Skin epidermis (tissue), 12 donors: ENCODE data around the gene NASP.
"Not testable (repeated sequence)": the region's sequence is repeated elsewhere in the genome, so short reads cannot be mapped to it uniquely, and the experiment has no call there.

Experiments
- H3K27ac ChIP-seq, 21 experiments: fragments of 200-600 bp; sonication (generic) in 11 of 21; one replicate each; pipeline ENCODE4 v1.5.0; 2020; ENCODE audit warnings: mild to moderate bottlenecking in 3 of 21, inconsistent platforms in 2 of 21, moderate library complexity in 2 of 21
- H3K4me3 ChIP-seq, 7 experiments: fragments of 200-600 bp; sonication (generic) in 2 of 7; one replicate each; pipeline ENCODE4 v1.5.0; 2020; ENCODE audit warnings: inconsistent platforms in 2 of 7, mild to moderate bottlenecking in 2 of 7, moderate library complexity in 1 of 7

The NASP gene

GRCh38 chr1:45568421-45568820 lies 15.4 kb upstream of the NASP start:
- Histone ChIP-seq H3K27ac (no peak overlapping the region), H3K4me3 (no peak overlapping the region)

GRCh38 chr1:45569571-45569961 lies 14.3 kb upstream of the NASP start:
- H3K4me3 ChIP-seq: no peak overlapping the region
- H3K27ac ChIP-seq: peak overlapping the region in 3 of 21 experiments; percentile 16 to 27 (median 23)

- Histone ChIP-seq H3K4me3 (no peak overlapping the region), H3K27ac (peak overlapping the region in 3 of 21 experiments; percentile 16 to 27 (median 23))
Observed at GRCh38 chr1:45569962-45570581, 13.8 kb upstream of the NASP start.

- no peak overlapping the region for H3K27ac ChIP-seq
- H3K4me3 ChIP-seq: no peak overlapping the region
Observed at GRCh38 chr1:45570631-45571030, 13.2 kb upstream of the NASP start.

GRCh38 chr1:45573231-45573804 lies 10.5 kb upstream of the NASP start:
- Histone ChIP-seq H3K27ac (no peak overlapping the region), H3K4me3 (no peak overlapping the region)

- Histone ChIP-seq H3K27ac (no peak overlapping the region), H3K4me3 (no peak overlapping the region)
Observed at GRCh38 chr1:45574105-45574626, 9.7 kb upstream of the NASP start.

- H3K4me3 ChIP-seq: peak overlapping the region; percentile 76 to 100 (median 91)
- peak overlapping the region in 20 of 21 experiments; percentile 63 to 95 (median 87) for H3K27ac ChIP-seq
Observed at GRCh38 chr1:45583264-45583665, 576 bp upstream of the NASP start.

GRCh38 chr1:45584351-45585109 lies 689 bp downstream of the NASP start:
- H3K27ac ChIP-seq: peak overlapping the region; percentile 41 to 95 (median 87)

GRCh38 chr1:45585110-45585426 lies 1.2 kb downstream of the NASP start:
- peak overlapping the region in 15 of 21 experiments; percentile 72 to 95 (median 88) for H3K27ac ChIP-seq
- H3K4me3 ChIP-seq: peak overlapping the region; percentile 76 to 100 (median 91)

More at GRCh38 chr1:45584351-45585109, 689 bp downstream of the NASP start:
- H3K4me3 ChIP-seq: peak overlapping the region; percentile 76 to 100 (median 91)

- Histone ChIP-seq H3K4me3 (peak overlapping the region; percentile 76 to 100 (median 91)), H3K27ac (peak overlapping the region in 16 of 21 experiments; percentile 4 to 95 (median 86))
Observed at GRCh38 chr1:45585496-45586075, 1.7 kb downstream of the NASP start.

- H3K4me3 ChIP-seq: peak overlapping the region in 1 of 7 experiments; percentile 12
- H3K27ac ChIP-seq: peak overlapping the region in 6 of 21 experiments; percentile 17 to 95 (median 55)
Observed at GRCh38 chr1:45586769-45587168, 2.9 kb downstream of the NASP start.

- no peak overlapping the region for H3K4me3 ChIP-seq
- no peak overlapping the region for H3K27ac ChIP-seq
Observed at GRCh38 chr1:45589861-45590260, 6.0 kb downstream of the NASP start.

GRCh38 chr1:45594412-45594811 lies 10.6 kb downstream of the NASP start:
- no peak overlapping the region for H3K4me3 ChIP-seq
- no peak overlapping the region for H3K27ac ChIP-seq

- not testable (repeated sequence) for H3K4me3 ChIP-seq, H3K27ac ChIP-seq
Observed at GRCh38 chr1:45596765-45597164, 12.9 kb downstream of the NASP start.

- no peak overlapping the region for H3K27ac ChIP-seq
- H3K4me3 ChIP-seq: no peak overlapping the region
Observed at GRCh38 chr1:45604239-45604638, 20.4 kb downstream of the NASP start.

- H3K27ac ChIP-seq: peak overlapping the region in 7 of 21 experiments; percentile 34 to 72 (median 55)
Observed at GRCh38 chr1:45607404-45608074, 23.7 kb downstream of the NASP start.

GRCh38 chr1:45608175-45609156 lies 24.6 kb downstream of the NASP start:
- Histone ChIP-seq H3K27ac (peak overlapping the region in 10 of 21 experiments; percentile 2 to 72 (median 52)), H3K4me3 (no peak overlapping the region)

More at GRCh38 chr1:45607404-45608074, 23.7 kb downstream of the NASP start:
- no peak overlapping the region for H3K4me3 ChIP-seq

- no peak overlapping the region for H3K4me3 ChIP-seq
Observed at GRCh38 chr1:45610589-45611226, 26.9 kb downstream of the NASP start.

More at GRCh38 chr1:45610589-45611226, 26.9 kb downstream of the NASP start:
- no peak overlapping the region for H3K27ac ChIP-seq
